ENCODE measurements around the gene CELSR1.

- TF ChIP-seq, protein P1, sequence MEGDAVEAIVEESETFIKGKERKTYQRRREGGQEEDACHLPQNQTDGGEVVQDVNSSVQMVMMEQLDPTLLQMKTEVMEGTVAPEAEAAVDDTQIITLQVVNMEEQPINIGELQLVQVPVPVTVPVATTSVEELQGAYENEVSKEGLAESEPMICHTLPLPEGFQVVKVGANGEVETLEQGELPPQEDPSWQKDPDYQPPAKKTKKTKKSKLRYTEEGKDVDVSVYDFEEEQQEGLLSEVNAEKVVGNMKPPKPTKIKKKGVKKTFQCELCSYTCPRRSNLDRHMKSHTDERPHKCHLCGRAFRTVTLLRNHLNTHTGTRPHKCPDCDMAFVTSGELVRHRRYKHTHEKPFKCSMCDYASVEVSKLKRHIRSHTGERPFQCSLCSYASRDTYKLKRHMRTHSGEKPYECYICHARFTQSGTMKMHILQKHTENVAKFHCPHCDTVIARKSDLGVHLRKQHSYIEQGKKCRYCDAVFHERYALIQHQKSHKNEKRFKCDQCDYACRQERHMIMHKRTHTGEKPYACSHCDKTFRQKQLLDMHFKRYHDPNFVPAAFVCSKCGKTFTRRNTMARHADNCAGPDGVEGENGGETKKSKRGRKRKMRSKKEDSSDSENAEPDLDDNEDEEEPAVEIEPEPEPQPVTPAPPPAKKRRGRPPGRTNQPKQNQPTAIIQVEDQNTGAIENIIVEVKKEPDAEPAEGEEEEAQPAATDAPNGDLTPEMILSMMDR (IDR thresholded peaks at IDR 0.05) = no peak
- no peak for TF ChIP-seq POLR2A (IDR thresholded peaks at IDR 0.05)
Measured at GRCh38 chr22:46520880-46521279, 16.5 kb downstream of the CELSR1 start.

Data from lower leg skin (tissue), 3 donors.